Activated CD8-positive, alpha-beta memory T cell treated with anti-CD3 and anti-CD28 coated beads, Interleukin-2, amount 50 U/mL, for 1 hour (primary cell): ENCODE measurements around the gene HAGH.

Source experiments
- DNase-seq: peaks from one replicate; pipeline ENCODE4 v3.0.0-alpha.2; 2020; ENCODE audit errors: extremely low read depth

HAGH gene

DNA sequence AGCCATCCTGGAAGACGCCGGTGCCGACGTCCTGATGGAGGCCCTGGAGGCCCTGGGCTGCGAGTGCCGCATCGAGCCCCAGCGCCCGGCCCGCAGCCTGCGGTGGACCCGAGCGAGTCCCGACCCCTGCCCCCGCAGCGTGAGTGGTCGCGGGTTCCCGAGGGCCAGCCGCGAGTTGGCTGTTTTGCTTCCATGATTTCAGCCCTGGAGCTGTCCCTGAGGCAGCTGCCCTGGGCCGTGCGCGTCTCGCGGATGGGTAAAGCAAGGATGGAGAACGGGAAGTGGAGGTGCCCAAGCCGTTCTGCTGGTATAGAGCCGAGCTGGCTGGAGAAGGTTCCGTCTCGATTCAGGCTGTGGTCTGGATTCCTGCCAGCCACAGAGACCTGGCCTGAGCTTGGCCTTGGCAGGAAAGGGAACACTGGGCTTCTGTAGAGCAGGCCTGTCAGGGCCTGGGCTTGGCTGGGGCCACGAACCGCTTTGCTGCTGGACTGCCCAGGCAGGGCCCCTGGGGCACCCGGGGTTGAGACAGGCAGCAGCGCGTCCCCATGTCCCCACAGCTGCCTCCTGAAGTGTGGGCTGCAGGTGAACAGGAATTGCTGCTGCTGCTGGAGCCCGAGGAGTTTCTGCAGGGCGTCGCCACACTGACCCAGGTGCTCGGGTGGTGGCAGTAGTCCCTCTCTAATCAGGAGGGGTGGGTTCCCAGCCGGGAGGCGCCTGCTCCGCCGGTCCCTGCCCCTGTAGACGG lies 52.8 kb downstream of the HAGH start:
- no peak for DNase-seq

DNA sequence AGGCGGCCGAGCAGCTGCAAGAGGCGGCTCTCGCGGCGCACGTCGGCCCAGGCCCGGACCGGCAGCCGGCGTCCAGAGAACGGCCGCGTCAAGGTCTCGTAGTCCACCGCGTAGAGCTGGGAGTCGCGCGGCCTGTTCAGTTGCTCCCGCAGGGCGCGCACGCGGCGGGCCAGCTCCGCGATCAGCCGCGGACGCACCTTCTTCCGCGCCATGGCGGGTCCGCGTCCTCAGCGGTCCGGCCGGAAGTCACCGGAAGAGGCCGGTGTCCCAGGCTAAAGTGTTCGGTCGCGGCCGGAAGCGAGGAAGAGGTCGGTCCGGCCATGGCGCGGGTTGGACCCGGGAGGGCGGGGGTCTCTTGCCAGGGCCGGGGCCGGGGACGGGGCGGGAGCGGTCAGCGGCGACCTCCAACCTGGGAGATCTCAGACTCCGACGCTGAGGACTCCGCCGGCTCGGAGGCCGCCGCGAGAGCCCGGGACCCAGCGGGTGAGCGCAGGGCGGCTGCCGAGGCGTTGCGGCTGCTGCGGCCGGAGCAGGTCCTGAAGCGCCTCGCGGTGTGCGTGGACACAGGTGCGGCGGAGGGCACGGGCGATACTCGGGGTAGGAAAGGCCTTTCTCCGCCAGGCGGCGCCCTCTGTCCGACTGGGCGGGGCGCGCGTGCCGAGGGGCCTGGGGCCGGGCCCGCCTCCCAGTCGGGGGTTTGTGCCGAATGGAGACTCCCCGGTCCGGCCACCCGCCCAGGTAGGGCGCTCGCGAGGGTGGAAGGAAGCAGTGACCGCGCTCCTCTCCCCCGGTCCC lies 53.5 kb downstream of the HAGH start, which contains the start of gene MRPS34:
TSS of gene MRPS34 (minus strand) at position 227 of the 795 bp plus-strand sequence. CDS start at position 212, 15 bp downstream.
- DNase-seq: peak; percentile 37

DNA sequence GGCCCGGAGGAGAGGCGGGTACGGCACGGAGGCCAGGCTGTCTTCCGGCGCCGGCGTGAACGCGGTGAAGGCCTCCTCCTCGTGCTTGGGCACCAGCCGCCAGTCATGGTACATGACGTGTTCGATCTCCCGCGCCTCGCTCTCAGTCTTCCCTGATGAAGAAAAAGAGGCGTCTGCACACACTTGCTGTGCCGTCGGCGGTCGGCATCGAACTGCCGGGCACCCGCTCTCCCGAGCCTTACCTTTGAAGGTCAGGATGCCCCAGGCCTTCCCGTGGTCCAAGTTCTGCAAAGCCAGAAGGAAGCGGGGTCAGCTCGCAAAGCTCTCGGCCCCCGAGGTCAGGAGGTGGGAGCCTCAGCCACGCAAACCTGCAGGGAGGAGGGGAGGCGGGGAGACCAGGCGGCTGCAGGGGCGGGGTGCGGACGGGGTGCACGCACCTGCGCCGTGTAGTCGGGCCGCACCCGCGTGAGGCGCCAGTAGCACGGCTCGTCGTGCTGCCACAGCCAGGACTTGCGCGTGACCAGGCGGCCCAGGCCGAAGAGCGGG lies 54.2 kb downstream of the HAGH start, which contains the start of gene EME2:
TSS of gene EME2 (plus strand) at position 449 of the 546 bp plus-strand sequence. CDS start 418 bp downstream, outside the sequence.
- DNase-seq: no peak

DNA sequence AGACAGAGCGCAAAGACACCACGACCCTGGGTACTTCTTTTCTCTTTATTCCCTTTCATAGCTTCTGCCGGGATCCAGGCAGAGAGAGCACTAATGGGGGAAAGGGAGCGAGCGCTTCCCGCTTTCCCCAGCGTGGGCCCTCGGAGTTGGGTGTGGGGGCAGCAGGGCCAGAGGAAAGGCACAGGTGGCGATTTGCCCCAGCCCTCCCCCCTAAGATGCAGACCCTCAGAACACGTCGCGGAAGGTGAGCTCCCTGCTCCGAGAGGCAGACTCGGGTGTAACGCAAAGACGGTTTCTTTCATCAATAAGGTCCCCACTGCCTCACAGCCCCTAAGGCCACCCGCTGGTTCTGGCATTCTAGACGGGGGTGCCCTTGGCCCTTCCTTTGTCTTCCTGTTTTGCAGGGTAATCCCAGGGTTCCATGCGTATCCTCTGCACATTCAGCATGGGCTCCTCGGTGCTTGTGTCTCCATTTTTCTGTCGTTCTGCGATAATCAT lies 54.7 kb downstream of the HAGH start:
- no peak for DNase-seq

DNA sequence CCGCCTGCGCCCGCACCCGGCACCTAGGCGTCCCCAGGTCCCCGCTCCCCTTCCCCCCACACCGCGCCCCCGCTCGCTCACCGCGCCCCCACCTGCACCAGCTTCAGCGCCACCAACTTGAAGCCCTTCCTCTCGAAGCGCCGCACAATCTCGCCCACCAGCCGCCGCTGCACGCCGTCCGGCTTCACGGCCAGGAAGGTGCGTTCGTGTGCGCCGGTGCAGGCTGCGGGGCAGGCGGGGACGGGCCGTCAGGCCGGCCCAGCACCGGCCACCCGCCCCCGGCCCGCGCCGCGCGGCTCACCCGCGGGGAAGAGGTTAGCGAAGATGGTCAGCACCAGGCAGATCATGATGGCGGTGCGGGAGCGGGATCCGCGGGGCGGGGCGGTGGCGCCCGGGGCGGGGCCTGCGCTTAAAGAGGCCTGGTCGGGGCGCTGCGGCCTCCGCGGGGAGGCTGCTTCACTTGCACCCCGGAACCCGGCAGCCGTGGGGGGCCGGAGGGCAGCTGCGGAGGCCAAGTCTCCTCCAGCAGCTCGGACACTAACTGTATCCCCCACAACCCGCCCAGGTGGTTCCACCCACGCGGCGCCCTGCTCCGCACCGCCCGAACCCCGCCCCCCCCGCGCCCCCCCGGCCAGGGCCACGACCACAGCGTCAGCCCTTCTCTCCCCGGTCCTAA lies 55.3 kb downstream of the HAGH start, which contains the start of gene NME3:
TSS of gene NME3 (minus strand) at position 356 of the 676 bp plus-strand sequence. CDS start at position 347, 9 bp downstream.
- DNase-seq: no peak

DNA sequence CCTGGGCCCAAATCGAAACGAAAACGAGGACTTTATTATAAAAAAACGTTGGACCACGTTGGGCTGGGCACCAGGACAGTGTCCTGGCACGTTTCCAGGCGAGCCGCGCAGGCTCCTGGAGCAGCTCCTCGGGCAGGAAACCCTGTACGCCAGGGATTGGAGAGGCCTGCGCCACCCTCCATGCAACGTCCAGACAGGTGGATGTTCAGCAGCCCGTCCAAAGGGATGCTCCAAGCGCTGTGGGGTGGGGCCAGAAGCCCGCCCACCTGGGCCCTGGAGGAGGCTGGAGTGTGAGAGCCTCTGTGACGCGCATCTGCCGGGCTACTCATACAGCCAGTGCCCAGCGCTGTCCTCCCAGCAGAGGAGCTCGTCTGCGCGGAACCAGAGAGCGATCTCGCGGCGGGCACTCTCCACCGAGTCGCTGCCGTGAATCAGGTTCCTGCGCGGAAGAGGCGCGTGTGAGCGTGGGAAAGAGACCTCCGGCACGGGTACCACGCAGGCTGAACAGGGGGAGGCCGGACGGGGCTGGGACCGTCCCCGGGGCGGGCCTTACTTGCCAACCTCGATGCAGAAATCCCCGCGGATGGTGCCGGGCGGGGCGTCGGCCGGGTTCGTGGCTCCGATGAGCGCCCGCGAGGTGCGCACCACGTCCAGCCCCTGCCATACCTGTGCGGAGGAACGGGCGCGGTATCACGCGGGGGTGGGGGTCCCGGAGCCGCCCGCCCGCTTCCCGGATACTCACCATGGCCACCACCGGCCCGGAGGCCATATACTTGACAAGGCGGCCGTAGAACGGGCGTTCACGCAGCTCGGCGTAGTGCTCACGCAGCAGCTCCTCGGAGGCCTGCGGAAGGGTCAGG lies 56.1 kb downstream of the HAGH start:
- no peak for DNase-seq

DNA sequence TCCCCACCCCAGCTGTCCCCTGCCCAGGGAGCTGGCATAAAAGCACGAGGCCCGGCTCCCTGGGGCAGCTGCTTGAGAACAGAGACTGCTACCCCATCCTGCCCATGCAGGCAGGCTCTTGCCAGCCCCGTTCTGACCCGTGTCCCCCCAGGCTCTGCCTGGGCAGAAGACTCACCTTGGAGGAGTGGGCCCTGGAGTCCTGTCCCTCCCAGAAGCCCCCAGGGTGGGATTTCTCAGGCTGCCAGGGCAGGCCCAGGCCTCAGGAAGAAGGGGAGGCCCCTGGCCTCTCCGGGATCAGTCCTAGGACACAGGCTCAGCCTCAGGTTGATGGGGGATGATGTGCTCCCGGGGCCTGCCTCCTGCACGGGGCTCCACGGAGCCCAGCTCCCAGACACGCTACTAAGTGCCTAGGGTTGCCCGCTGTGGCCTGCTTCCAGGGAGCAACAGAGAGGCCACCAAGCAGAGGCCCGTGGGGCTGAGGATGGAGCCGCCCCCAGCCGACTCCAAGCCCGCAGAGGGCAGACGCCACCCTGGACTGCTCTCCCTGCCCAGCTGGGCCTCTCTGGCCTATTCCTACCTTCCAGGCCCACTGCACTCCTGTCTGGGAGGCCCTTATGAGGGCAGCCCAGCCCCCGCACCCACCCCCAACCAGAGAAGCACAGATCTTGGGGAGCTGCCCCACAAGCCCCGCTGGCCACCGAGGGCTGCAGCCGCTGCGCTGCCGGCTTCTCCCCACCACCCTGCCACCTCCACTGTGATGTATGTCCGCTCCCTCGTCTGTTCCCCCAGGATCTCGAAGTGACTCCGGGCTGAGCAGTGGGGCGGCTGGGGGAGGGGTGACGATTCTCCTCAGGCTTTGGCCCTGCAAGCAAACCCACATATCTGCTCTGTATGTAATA lies 57.0 kb downstream of the HAGH start:
- DNase-seq: no peak

DNA sequence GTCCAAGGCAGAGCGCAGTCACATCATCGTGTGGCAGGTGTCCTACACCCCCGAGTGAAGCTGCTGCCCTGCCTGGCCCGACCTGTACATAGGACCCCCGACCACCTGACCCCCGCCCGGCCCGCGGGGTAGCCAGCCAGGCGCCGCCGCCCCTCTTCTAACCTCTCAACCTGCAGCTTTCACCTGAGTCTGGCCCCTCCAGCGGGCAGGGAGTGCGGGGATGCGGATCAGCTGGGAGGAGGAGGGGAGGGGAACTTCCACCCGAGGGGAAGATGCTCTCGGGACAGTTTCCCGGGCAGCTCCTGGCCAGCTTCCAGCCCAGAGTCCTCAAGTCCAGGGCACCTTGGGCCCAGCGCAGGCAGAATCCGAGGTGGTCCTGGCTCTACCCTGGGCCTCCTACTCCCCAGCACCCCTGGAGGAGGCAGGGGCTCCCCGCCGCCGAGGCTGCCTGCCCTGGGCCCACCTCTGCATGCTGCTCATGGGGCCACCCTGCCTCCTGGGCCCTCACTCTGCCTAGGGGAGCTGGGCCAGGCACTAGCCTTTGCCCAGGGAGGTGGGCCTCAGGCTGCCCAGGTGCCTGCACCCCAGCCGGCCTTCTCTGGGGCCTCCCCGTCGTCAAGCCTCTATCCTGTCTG lies 57.7 kb downstream of the HAGH start:
- DNase-seq: no peak

DNA sequence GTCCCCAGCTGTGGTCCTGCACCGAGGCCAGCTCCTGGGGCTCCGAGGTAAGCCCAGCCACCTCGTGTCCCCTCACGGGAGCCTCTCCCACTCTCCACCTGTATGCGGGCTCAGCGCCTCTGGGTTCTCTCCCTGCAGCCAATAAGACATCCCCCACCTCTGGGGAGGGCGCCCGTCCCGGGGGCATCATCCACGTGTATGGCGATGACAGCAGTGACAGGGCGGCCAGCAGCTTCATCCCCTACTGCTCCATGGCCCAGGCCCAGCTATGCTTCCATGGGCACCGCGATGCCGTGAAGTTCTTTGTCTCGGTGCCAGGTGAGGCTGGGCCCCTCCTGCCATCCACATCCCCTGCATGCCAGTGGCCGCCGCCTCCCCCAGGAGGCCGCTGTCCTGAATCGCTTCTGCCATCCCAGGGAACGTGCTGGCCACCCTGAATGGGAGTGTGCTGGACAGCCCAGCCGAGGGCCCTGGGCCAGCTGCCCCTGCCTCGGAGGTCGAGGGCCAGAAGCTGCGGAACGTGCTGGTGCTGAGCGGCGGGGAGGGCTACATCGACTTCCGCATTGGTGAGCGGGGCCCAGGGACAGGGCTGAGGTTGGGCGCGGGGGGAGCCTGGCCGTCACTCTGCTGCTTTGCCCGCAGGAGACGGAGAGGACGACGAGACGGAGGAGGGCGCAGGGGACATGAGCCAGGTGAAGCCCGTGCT lies 58.4 kb downstream of the HAGH start:
- DNase-seq: no peak

DNA sequence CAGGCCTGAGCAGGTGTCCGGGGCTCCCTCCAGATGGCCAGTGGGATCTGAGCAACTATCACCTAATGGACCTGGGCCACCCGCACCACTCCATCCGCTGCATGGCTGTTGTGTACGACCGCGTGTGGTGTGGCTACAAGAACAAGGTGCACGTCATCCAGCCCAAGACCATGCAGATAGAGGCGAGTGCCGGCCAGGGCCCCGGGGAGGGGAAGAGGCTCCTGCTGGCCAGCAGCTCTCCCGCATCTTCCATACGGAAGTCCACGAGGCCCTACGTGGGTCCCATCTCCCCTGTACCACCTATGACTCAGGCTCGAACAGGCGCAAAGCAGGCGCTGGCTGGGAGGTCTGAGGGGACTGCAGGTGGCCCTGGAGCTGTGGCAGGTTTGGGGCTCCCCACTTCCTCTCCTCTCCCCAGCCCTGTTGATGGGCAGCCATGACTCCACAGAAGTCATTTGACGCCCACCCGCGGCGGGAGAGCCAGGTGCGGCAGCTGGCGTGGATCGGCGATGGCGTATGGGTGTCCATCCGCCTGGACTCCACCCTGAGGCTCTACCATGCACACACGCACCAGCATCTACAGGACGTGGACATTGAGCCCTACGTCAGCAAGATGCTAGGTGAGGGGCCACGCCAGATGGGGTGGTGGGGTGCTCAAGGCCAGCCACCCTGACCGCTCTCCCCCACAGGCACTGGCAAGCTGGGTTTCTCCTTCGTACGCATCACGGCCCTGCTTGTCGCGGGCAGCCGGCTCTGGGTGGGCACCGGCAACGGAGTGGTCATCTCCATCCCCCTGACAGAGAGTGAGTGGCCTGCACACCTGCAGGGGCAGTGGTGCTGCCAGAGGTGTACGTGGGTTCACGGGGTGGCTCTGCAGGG lies 59.3 kb downstream of the HAGH start:
- no peak for DNase-seq

DNA sequence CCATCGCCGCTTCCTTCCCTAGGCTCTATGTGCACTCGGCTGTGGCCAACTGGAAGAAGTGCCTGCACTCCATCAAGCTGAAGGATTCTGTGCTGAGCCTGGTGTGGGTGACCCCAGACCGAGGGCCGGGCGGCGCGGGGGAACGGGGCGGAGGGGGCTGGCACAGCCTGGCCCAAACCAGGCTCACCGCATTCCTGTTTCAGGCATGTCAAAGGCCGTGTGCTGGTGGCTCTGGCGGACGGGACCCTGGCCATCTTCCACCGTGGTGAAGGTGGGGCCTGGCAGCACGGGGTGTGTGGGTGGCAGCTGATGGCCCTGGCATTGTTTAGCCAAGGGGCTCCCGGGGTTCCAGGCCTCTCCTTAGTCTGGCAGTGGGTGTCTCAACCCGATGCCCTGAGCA lies 59.9 kb downstream of the HAGH start:
- no peak for DNase-seq

DNA sequence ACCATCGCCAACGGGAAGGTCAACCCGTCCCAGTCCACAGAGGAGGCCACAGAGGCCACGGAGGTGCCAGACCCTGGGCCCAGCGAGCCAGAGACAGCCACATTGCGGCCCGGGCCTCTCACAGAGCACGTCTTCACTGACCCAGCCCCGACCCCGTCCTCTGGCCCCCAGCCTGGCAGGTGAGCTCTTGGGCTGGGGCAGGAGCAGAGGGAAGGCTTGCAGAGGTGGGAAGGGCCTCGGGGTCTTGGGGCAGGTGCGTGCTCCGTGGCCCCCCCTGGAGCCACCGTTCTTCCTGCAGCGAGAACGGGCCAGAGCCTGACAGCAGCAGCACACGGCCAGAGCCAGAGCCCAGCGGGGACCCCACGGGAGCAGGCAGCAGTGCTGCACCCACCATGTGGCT lies 60.4 kb downstream of the HAGH start:
- DNase-seq: no peak

DNA sequence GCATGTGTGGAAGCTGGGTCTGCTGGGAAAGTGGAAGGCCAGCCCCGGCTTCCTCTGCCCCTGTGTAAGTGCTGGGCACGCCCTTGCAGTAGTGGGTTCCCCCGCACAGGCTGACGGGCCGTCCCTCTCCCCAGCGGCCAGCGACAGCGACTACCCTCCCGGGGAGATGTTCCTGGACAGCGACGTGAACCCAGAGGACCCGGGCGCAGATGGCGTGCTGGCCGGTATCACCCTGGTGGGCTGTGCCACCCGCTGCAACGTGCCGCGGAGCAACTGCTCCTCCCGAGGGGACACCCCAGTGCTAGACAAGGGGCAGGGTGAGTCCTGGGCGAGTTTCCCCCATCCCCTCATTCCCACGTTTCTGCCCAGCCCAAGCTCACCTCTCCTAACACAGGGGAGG lies 60.8 kb downstream of the HAGH start:
- no peak for DNase-seq

DNA sequence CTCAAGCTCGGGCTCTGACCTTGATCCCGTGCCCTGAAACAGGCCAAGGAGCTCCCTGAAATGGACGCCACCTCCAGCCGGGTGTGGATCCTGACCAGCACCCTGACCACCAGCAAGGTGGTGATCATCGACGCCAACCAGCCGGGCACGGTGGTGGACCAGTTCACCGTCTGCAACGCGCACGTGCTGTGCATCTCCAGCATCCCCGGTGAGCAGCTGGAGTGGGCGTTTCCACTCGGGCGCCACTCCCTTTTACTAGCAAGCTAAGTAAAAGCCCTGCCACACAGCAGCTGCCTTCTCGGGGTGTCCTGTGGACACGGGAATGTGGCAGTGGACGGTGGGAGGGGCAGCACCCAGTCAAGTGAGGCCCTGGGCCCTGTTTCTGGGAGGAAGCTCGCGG lies 61.7 kb downstream of the HAGH start:
- no peak for DNase-seq

DNA sequence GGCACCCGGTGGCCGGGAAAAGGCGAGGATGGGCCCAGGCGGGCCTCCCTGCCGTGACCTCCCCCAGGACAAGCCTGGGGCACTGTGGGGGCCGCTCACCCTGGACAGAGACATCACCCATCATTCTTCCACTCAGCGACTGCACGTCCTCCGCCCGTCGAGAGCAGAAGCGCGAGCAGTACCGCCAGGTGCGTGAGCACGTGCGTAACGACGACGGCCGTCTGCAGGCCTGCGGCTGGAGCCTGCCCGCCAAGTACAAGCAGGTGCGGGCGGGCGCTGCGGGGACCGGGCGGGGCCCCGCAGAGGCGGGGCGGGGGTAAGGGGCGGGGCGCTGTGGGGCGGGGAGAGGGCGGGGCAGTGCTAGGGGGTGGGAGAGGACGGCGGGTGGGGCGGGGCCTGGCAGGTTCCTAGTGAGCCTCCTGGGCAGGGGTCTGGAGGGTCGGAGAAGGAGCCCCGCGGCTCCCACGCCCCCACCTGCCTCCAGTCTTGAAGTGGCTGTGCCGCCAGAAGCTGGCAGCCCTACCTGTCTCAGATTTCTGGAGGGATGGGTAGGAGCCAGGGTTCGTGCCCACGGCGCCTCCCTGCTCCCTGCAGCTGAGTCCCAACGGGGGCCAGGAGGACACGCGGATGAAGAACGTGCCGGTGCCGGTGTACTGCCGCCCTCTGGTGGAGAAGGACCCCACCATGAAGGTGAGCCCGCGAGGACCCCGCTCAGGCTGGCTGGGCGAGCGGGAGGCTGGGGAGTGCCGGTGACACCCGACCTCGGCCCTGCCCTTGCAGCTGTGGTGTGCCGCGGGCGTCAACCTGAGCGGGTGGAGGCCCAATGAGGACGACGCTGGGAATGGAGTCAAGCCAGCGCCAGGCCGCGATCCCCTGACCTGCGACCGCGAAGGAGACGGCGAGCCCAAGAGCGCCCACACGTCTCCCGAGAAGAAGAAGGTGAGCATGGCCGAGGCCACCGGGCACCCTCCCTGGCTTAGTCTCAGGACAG lies 62.8 kb downstream of the HAGH start:
- no peak for DNase-seq

DNA sequence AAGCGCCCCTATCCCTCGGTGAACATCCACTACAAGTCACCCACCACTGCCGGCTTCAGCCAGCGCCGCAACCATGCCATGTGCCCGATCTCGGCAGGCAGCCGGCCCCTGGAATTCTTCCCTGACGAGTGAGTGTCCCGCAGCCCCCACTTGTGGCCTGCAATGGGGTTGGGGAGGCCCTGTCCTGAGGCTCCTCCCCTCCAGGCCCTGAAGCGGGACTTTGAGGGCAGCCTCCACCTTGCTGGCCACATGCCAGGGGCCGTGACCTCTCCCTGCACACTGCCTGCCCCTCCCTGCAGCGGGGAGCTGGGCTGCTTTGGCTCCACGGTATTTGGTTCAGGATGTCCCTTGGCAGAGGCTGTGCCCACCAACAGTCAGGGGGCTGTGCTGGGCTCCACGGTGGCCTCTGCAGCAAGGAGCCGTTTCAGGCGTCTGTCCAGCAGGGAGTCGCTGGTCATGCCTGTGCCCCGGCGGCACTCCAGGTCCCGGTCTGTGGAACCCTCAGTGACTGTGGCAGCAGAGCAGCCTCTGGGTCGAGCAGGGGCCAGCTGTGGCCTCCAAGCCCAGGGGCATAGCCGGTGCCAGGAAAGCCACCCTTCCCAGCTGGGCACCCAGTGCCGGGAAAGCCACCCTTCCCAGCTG lies 63.6 kb downstream of the HAGH start:
- no peak for DNase-seq
